Fibroblast of pulmonary artery (primary cell): ENCODE measurements around the gene SDCBP2.

Source experiments
- DNase-seq: peaks from one replicate; pipeline ENCODE4 v3.0.0-alpha.2; 2010; ENCODE audit warnings: low read depth
- H3K4me3 ChIP-seq: replicated peaks from 2 replicates; pipeline ENCODE4 v1.5.1; 2011; ENCODE audit warnings: low read depth, mild to moderate bottlenecking, control low read depth, low read length, moderate library complexity
- CTCF ChIP-seq: IDR thresholded peaks from 2 replicates; pipeline ENCODE4 v1.5.1; 2011; ENCODE audit warnings: mild to moderate bottlenecking, control low read depth, low read length, inconsistent platforms; ENCODE audit errors: missing control alignments

The SDCBP2 gene

DNA sequence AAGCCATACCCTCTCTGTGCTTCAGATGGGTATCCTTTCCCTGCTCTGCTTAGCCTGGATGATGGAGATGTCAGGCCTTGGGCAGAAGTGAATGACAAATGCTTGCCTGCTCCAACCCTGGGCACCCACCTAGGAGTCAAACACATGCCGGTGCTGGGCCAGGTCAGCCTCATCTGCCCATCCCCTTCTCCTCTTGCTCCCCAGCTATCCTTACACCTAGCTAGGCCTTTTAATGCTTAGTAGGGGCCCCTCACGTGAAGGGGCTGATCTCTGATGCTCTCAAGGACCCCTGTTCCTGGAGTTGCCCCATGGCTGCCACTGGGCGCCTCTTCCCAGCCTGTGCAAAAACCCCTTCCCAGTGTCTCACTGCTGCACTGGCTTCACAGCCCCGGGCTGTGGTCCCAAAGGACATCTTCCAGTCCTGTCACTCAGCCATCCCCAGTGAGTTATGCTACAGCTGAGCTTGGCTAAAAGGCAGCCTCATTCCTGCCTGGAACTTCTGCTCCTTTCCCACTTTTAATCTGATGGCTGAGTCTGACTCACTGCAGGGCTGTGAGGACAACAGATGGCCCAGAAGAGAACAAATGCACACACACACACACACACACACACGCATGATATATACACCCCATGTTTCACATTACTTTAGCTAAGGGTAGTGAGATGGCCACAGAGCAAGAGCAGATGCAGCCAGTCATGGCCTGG lies 12.8 kb upstream of the SDCBP2 start:
- H3K4me3 ChIP-seq, result no peak overlapping the region
- peak; percentile 82 for DNase-seq
- no peak for TF ChIP-seq CTCF

GRCh38 chr20:1338801-1339200 lies 9.9 kb upstream of the SDCBP2 start:
- TF ChIP-seq CTCF, result no peak
- no peak overlapping the region for H3K4me3 ChIP-seq
- no peak for DNase-seq

DNA sequence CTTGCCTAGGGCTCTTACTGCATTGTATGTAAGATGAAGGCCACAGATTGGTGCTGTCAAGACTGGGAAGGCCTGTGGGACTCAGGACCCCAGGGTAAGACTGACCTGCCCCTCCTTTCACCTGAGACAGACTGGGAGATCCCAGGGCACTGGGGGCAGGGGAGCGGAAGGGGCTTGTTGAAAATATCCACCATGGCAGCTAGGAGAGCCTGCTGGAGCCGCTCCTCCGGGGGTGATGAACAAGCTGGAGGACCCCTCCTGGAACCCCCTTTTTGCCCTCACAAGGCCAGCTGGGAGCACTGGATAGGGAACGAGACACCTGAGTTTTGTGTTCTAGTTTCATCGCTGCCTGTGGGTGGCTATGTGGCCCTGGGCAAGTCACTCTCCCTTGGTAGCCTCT lies 9.2 kb upstream of the SDCBP2 start:
- no peak for DNase-seq
- H3K4me3 ChIP-seq, result no peak overlapping the region
- no peak for TF ChIP-seq CTCF

GRCh38 chr20:1337441-1337840 lies 8.5 kb upstream of the SDCBP2 start:
- no peak for DNase-seq
- no peak for TF ChIP-seq CTCF
- no peak overlapping the region for H3K4me3 ChIP-seq

DNA sequence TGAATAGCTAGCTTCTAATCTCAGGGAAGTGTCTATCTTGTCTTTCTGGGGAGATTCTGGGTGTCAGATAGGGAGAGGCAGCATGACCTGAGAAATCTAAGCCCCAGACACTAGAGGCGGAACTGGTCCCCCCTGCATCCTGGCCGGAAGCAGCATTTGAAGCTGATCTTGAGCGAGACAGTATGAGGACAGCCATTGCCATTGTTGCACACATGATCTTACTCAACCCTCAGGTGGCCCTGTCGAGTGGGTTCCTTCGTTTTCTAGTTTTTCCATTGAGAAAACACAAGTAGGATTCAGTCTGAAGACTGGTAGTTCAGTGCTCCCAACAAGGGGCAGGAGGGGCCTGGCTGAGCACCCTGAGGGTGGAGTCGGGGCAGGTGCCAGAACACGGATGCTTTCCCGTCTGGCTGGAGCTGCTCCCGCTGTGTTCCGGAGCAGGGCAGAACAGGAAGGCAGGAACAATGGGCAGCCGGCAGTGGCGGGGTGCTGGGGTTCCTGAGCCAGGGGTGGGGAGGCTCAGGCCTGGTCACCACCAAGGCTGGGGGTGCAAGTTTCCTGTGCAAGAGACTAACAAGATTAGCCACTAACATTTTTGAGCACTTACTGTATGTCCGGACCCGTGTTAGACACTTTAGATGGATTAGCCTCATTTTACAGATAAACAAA lies 7.9 kb upstream of the SDCBP2 start:
- DNase-seq, result peak; percentile 84
- no peak overlapping the region for H3K4me3 ChIP-seq
- no peak for TF ChIP-seq CTCF

- no peak for TF ChIP-seq CTCF
- DNase-seq, result no peak
- no peak overlapping the region for H3K4me3 ChIP-seq
Observed at GRCh38 chr20:1335961-1336698, 7.2 kb upstream of the SDCBP2 start.
